Glomerular visceral epithelial cell (primary cell): ENCODE results near the gene PPAN.

Experiments used
- DNase-seq: peaks from one replicate; pipeline ENCODE4 v3.0.0-alpha.2; 2016; ENCODE audit errors: extremely low spot score

The PPAN gene, protein sequence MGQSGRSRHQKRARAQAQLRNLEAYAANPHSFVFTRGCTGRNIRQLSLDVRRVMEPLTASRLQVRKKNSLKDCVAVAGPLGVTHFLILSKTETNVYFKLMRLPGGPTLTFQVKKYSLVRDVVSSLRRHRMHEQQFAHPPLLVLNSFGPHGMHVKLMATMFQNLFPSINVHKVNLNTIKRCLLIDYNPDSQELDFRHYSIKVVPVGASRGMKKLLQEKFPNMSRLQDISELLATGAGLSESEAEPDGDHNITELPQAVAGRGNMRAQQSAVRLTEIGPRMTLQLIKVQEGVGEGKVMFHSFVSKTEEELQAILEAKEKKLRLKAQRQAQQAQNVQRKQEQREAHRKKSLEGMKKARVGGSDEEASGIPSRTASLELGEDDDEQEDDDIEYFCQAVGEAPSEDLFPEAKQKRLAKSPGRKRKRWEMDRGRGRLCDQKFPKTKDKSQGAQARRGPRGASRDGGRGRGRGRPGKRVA

DNA sequence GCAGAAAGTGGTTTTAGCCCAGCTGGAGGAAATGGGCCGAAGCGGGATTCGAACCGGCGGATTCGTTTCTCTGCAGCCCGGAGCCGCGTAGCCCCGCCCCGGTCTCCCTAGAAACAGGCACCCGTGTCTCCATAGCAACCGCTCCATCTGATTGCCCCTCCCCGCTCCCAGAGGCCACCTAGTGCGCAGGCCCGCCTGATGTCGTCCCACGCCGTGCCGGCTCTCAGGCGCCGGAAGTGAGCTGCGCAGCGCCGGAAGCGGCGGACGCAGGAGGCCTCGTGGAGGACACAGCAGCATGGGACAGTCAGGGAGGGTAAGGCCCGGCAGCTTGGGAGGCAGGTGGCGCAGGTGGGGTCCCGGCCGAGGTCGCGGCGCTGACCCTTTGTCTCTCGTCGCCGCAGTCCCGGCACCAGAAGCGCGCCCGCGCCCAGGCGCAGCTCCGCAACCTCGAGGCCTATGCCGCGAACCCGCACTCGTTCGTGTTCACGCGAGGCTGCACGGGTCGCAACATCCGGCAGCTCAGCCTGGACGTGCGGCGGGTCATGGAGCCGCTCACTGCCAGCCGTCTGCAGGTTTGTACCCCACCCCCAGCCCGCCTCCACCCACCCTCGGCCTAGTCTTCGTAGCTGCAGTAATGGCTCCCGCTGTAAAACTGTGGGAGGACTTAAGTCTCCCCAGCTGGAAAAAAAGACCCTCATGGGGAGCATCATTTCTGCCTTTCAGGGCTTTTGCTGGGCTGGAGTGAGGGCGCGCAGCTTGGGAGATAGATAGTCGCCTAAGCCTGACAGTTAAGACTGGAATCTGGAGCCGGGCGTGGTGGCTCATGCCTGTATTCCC, at the start of gene PPAN:
PPAN (plus strand) TSS at position 263 of the 837 bp plus-strand sequence; CDS start at position 296, 33 bp downstream.
- peak; percentile 99 for DNase-seq

DNA sequence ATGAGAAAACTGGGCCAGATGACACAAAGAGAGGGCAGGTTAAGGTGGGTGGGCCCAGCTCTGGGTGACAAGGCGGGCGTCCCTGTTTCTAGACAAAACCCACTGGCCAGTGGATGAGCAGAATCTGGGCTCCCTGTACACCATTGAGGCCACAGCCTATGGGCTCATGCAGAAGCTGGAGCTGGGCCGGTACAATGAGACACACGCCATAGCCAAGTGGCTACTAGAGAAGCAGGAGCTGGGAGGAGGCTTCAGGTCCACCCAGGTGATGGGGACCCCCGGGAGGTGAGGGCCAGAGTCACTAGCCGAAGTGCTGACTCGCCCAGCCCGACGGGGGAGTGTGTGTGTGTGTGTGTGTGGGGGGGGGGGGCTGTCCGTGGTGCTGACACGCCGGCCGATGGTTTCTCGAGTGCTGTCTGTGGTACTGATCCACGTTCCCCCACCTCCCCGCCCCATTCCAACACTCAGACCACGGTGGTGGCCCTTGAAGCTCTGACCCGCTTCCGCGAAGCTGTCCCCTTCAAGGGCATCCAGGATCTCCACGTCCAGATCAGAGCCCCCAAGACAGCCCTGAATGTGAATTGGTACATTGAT, 44.3 kb upstream of the PPAN start:
- no peak for DNase-seq

DNA sequence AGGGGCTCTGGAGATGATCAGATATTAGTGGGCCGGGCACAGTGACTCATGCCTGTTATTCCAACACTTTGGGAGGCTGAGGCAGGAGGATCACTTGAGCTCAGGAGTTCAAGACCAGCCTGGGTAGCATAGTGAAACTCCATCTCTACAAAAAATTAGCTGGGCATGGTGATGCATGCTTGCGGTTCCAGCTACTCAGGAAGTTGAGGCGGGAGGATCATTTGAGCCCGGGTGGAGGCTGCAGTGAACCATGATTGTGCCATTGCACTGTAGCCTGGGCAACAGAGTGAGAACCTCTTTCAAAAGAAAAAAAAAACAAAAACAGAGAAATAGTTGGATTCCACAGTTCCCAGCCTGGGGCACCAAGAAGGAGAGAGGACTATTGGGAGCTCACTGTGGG, 38.0 kb upstream of the PPAN start:
- DNase-seq, result peak; percentile 27

DNA sequence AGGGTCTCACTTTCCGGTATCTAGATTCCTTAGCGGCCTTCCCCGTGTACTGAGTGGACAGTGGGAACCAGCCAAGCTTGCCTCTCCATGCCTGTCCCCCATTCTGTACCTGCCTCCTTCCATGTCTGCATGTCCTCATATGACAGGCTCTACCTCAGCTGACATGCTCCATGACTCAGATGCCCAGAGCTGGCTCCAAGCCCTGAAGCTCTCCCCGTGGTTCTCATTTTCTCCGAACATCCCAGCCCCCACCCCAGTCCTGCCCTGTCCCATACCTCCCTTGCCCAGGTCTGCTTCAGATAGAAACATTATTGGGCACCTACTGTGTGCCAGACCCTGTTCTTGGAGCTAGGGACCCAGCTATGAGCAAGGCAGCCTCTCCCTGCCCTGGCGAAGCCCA, 37.1 kb upstream of the PPAN start:
- DNase-seq, result no peak

DNA sequence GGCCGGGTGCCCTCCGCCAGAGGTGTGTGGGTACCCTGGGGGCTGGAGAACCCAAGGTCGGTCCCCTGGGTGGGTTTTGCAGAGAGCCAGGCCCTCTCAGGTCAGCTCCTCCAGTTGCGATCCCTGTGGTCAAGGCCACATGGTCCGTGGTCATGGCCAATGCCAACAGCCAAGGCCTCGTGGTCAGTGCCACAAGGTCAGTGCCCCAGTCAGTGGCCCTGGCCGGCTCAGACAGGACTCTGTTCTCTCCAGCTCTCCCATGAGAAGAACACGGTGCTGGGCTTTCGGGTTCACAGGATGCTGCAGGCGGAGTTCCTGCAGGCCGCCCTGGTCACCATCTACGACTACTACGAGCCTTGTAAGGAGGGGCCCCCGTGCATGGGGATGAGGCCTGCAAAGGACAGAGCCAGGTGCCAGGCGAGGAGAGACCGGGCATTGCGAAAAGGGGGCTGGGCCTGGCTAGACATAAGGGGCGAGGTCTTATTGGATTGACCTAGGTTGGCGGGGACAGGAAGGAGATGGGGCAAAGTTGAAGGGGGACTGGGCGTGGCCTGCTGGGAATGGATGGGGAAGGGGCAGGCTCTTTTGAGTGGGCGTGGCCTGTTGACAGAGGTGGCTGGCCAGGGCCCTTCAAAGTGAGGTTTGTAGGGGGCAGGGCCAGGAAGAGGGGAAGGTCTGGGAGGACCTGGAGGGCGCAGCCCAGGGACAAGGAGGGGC, 35.3 kb upstream of the PPAN start:
- no peak for DNase-seq

DNA sequence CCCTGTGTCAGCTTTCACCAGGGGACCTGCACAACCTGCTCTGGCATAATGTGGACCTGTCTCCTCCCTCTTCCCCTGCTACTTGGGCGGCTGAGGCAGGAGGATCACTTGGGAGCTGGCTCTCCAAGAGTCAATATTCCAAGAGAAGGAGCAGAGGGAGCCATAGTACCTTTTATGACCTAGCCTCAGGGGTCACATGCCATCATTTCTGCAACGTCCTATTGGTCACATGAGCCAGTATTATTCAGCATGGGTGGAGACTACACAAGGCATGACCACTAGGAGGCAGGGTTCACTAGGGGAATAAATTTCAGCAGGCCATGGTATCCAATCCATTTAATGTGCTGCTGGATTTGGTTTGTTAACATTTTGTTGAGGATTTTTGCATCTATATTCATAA, 32.0 kb upstream of the PPAN start:
- DNase-seq, result no peak

DNA sequence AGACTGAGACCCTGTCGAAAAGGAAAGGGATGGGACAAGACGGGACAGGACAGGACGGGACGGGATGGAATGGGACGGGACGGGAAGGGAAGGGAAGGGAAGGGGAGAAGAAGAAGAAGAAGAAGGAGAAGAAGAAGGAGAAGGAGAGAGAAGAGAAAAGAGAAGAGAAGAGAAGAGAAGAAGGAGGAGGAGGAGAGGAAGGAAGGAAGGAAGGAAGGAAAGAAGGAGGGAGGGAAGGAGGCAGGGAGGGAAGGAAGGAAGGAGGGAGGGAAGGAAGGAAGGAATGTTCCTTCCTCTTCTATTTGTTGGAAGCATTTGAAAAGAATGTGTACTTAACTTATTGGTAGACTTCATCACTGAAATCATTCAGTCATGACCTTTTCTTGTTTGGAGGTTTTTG, 29.6 kb upstream of the PPAN start:
- DNase-seq, result no peak

DNA sequence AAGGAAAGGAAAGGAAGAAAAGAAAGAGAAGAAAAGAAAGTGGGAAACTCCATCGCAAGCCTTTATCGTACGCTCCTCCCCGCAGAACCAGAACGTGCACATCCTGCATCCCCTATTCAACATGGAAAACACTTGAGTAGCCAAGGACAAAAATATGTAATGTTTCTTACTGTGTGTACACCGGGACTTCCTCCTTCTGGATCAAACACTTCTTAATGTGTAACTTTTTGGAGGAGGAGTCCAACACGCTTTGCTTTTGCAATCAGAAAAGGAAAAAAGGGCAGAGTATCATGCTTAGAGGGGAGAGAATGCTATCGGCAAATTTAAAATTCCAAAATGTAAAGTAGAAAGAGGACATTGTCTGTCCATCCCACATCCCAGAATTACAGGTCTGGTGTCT, 27.8 kb upstream of the PPAN start:
- DNase-seq, result no peak

DNA sequence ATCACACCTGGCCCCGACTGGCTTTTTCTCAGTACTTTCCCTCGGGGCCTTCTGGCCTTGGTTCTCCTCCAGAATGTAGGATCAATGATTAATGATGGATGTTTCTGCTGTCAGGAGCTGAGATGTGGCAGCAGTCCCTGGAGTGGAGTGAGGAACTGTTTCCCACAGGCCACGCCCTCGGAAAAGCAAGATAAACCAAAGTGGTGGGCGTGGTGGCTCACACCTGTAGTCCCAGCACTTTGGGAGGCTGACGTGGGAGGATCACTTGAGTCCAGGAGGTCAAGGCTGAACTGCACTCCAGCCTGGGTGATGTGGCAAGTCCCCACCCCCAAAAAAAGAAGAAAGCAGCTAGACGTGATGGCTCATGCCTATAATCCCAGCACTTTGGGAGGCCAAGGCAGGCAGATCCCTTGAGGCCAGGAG, 27.1 kb upstream of the PPAN start:
- DNase-seq, result no peak

DNA sequence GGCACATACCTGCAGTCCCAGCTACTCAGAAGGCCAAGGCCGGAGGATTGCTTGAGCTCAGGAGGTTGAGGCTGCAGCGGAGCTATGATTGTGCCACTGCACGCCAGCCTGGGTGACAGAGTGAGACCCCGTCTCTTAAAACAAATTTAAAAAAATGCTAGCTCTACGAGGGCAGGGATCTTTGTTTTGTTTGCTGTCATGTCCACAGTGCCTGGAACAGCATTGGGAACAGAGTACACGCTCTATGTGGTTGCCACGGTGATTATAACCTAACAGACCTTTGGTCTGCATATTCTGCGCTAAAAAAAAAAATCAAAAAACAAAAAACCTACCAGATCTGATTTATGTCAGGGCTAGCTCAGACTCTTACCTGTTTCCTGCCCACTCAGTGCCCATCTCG, 22.3 kb upstream of the PPAN start:
- DNase-seq, result no peak

DNA sequence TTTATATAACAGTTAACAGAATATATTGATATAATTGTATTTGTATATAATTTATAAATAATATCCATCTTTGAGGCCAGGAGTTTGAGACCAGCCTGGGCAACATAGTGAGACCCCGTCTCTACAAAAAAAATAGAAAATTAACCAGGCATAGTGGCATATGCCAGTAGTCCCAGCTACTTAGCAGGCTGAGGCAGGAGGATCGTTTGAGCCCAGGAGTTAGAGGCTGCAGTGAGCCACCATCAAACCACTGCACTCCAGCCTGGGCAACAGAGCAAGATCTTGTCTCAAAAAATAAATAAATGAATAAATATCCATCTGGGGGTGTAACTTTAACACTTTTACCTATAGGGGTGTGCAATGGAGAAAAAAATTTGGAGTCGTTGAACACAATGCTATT, 21.4 kb upstream of the PPAN start:
- DNase-seq, result no peak

DNA sequence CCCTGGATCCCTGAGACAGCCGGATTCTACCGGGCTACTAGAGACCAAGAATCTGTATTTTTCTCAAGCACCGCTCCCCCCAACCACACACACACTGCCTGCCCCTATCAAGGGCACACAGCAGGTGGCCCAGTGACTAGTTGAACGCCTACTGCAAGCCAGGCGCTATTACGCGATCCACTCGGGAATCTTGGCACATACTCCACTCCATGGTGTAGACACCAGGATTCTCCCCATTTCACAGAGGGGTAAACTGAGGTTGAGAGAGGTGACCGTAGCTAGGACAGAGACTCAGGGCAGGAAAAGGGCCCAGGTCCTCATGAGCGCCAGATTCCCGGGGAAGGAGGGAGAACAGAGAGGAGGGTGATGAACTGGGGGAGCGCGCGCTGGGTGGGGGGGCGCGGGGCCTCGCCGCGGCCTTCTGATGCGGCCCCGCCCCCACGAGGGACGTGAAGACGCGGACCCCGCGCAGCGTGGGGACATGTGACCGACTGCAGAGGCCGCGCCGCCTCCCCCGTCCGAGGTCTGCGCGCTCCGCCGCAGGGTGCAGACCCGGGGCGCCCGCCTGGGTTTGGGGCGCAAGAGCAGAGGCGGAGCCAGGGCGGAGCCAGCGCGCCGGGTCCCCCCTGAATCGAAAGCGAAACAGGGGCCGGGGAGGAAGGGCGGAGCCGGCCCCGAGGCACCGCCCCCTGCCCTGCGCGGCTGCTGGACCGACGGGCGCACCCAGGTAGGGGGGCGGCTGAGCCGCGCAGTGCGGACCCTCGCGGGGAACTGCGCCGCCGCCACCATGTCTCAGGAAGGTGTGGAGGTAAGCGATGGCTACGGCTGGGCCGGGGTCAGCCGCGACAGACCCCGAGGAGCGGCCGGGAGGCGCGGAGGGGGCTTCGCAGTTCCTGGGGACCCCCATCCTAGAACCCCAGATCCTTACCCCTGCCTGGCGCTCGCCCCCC, 20.2 kb upstream of the PPAN start, which contains the start of gene SHFL:
SHFL (plus strand) TSS at position 677 of the 950 bp plus-strand sequence; CDS start at position 788, 111 bp downstream.
- DNase-seq, result peak; percentile 66

DNA sequence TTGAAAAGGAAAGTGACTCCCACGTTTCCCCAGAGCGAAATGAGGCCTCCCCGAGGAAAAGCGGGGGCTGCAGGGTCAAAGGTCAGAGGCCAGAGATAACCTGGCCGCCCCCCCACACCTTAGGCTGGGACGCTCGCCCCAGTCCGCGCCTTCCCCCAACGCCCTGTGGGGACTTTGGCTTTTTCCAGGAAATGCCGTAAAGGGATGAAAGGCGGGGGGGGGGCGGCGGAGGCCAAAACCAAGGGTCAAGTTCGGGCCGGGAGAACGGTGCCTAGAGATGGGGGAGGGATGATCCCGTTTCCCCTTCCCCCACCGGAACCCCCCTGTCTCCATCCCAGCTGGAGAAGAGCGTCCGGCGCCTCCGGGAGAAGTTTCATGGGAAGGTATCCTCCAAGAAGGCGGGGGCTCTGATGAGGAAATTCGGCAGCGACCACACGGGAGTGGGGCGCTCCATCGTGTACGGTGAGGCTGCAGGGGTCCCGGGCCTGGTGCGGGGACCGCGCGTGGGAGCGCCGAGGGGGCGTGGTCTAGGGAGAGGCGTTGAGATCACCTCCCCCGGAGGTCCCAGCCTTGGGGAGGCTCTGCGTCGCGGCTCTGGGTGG, 19.5 kb upstream of the PPAN start:
- no peak for DNase-seq

DNA sequence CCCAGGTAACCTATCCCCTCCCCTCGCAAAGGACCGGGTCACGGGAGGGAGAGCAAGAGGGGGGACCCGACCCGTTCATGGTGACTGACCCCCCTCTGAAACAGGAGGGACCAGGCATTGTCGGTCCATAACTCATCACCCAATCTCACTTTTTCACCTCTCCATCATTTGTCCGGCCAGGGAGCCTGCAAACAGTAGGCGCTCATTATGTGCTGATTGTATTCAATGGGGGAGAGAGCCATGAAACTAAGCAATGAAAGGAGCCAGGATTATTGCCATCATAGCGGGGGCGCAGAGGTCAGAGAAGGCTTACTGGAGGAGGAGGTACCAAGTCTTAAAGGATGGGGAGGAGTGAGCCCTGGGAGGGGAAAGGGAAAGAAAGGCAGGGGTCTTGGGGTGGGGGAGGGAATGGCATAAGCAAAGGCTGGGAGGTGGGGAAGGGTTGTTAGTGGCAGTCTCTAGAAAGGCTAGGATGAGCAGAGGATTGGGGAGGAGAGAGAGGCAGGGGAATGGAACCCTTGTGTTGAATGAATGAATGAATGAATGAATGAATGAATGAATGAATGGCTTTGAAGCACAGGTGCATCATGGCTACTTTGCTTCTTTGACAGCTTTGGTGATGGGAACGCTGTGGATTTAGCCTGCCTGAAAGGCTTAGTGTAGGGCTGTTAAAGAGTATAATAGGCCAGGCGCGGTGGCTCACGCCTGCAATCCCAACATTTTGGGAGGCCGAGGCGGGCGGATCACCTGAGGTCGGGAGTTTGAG, 18.7 kb upstream of the PPAN start:
- DNase-seq, result no peak

DNA sequence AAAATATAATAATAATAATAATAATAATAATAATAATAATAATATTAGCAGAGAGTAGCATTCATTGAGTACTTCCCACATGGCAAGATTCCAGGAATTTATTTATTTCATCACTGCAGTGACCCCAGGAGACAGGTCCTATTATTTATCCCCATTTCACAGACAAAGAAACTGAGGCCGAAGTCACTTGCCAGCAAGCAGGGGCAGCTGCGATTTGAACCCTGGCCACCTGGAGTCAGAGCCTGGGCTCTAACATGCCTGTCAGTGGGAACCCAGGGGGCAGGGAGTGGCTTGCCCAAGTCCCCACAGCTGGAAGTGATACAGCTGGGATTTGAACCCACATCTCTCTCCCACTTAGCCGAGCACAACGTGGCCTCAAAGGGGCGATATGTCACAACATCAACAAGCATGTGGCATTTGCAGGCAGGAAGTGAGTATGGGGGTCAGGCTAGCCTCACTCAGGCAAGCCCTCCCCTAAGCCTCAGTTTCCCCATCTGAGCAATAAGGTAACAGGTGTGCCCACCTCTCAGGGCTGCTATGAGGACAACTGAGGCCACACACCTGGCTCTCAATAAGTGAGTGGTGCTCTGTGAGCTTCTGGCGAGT, 17.1 kb upstream of the PPAN start:
- DNase-seq, result no peak

DNA sequence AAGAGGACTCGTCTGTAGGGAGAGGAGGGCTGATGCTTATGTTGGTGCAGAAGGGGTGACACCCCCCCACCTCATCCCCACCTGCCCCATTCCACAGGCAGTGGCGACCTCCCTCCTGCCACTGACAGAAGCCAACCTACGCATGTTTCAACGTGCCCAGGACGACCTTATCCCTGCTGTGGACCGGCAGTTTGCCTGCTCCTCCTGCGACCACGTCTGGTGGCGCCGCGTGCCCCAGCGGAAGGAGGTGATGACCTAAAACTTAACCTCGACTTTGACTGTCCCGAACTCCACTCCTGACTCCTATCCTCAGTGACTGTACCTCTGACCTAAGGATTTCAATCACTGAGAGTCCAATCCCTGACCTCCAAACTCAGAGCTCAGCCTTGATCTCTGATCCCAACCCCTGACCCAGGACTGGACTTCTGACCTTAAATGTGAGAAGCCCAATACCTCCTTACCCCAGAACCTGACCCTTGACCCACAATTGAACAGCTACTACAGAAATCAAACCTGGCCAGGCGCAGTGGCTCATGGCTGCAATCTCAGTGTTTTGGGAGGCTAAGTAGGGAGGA, 16.3 kb upstream of the PPAN start:
- no peak for DNase-seq

DNA sequence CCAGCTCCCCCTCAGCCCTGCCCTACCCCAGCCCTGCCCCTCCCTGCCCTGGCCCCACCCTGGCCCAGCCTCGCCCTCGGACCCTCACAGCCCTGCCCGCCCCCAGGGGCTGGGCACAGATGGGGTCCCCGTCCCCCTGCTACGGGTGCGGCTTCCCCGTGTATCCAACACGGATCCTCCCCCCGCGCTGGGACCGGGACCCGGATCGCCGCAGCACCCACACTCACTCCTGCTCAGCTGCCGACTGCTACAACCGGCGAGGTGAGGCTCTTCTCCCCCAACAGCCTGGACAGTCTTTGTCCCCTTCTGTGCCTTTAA, 14.8 kb upstream of the PPAN start:
- no peak for DNase-seq

DNA sequence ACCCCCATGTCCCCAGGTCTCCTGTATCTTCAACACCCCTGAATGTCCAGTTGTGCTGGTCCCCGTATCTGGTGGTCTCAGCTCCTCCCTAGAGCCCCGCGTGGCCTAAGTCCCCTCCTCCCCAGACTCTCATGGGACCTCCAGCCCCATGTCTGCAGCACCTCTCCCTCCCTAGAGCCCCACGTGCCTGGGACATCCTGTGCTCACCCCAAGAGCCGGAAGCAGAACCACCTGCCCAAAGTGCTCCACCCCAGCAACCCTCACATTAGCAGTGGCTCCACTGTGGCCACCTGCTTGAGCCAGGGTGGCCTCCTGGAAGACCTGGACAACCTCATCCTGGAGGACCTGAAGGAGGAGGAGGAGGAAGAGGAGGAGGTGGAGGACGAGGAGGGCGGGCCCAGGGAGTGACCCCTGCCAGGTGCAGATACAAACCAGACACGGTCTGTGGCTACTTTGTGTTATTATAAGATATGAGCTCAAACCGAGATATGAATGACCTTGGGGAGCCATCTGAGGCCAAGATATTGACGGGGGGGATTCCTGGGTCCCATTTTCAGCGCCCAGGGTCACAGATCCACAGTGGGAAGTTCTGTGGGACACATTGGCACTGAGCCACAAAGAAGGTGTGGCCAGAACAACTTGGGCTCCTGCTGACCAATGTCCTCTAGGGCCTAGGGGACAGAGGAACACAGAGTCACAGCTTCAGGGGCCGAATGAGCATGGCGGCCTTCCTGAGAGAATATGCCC, 14.1 kb upstream of the PPAN start:
- no peak for DNase-seq
